LNCAP (cell line): ENCODE measurements around the gene FAAP100.

Experiments used
- CTCF ChIP-seq: fragments of 450-650 bp; IDR thresholded peaks from 2 replicates; pipeline ENCODE4 v1.5.1; 2017; ENCODE audit warnings: mild to moderate bottlenecking

Gene FAAP100

GRCh38 chr17:81557276-81558114 lies 5.3 kb upstream of the FAAP100 start:
- TF ChIP-seq CTCF = no peak

- TF ChIP-seq CTCF = no peak
Observed at GRCh38 chr17:81556863-81557262, 4.7 kb upstream of the FAAP100 start.

GRCh38 chr17:81556175-81556691 lies 4.1 kb upstream of the FAAP100 start:
- no peak for TF ChIP-seq CTCF

DNA sequence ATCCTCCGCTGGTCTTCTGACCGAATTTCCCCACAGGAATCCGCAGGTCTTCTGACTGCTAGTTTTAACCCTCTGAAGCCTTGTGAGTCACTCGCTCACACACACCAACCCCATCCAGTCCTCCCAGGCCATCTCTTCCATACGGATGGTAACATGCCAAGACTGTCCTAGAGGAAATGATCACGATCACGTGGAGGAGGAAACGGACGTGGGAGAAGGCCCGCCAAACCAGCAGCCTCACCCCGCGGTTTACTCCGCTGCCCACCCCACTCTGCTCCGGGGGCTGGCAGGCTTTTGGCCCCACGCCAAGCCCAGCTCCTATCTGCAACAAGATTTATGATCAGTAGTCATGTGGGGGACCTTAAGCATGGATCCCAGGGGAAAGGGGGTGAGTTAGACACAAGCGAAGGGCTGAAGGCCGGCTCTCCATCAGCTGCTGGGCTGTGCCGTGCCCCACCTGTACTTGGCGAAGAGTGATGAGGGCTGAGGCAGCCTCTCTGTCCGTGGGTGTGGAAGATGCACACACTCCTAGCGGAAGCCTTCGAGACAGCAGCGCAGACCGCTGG lies 1.5 kb upstream of the FAAP100 start:
- no peak for TF ChIP-seq CTCF

GRCh38 chr17:81553018-81553615 lies 964 bp upstream of the FAAP100 start:
- TF ChIP-seq CTCF = no peak; the same call in 1 of the 2 replicates

GRCh38 chr17:81551458-81552243 lies 502 bp downstream of the FAAP100 start:
- no peak for TF ChIP-seq CTCF

DNA sequence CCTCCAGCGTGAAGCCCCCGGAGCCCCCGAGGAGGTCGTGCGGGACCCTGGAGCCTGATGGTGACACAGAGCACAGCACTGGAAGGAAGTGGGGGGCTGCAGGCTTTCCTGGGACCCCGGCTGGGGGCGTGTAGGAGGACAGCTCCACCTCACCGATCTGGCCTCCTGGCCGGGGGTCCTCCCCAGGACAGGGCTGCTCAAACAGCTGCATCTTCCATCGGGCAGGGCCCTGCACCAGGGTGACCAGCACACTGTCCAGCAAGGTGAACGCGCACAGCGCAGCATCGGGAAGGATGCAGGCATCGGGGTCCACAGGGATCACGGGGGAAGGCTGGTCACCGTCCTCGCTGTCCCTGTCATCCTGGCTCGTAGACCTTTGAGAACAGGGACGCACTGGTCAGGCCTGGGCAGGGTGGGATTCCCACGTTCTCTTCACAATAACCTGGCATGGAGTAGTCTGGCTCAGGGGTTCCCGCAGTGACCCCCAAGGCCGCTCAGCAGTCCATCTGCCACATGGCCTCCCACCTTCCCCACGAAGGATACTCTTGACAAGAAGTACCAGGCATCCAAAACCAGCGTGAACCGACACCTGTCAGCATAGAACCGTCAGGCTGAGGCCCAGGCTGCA lies 1.2 kb downstream of the FAAP100 start:
- TF ChIP-seq CTCF = no peak
